ENCODE data around the gene SUSD2. TPM values are rescaled to one million over a fixed set of nuclear protein-coding genes. Genes with fewer than 3 reads are reported as not detected.
A peak's percentile ranks its signal among the peaks of the same experiment; 100 is the strongest.

Gene SUSD2
- total RNA-seq, 1 donor from 2014 or later, result 3.2 TPM

DNA sequence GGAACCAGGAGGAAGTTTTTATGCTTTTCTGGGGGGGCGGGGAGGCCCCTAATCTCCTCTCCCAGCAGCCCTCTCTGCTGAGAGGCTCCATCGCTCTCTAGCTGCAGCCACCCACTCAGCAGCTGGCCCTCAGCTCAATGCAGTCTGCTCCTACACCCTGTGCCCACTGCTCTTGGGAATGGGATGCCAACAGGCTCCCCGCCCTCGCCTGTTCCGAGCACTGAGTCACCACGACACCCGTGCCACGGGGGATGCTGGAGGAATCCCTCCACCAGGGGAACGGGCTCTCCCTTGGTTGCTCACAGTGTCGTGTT is 23.5 kb upstream of the SUSD2 start:
- TF ChIP-seq, protein P1, sequence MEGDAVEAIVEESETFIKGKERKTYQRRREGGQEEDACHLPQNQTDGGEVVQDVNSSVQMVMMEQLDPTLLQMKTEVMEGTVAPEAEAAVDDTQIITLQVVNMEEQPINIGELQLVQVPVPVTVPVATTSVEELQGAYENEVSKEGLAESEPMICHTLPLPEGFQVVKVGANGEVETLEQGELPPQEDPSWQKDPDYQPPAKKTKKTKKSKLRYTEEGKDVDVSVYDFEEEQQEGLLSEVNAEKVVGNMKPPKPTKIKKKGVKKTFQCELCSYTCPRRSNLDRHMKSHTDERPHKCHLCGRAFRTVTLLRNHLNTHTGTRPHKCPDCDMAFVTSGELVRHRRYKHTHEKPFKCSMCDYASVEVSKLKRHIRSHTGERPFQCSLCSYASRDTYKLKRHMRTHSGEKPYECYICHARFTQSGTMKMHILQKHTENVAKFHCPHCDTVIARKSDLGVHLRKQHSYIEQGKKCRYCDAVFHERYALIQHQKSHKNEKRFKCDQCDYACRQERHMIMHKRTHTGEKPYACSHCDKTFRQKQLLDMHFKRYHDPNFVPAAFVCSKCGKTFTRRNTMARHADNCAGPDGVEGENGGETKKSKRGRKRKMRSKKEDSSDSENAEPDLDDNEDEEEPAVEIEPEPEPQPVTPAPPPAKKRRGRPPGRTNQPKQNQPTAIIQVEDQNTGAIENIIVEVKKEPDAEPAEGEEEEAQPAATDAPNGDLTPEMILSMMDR (IDR thresholded peaks at IDR 0.05; ENCODE audit: borderline replicate concordance), result no peak
- intact Hi-C loops (cut with micrococcal nuclease), result no loop called here
- H3K27ac ChIP-seq (replicated peaks), result peak overlapping the region; percentile 92
- H3K9me3 ChIP-seq (replicated peaks), result no peaks in the 10 kb centered on the region
- H3K36me3 ChIP-seq, result no peaks in the 10 kb centered on the region
- H3K4me3 ChIP-seq, result peak overlapping the region; percentile 89
- no peak for DNase-seq
- H3K27me3 ChIP-seq (ENCODE audit: low read depth), result no peaks in the 10 kb centered on the region
- peaks cover 86% of the 10 kb centered on the region for H3K4me1 ChIP-seq

DNA sequence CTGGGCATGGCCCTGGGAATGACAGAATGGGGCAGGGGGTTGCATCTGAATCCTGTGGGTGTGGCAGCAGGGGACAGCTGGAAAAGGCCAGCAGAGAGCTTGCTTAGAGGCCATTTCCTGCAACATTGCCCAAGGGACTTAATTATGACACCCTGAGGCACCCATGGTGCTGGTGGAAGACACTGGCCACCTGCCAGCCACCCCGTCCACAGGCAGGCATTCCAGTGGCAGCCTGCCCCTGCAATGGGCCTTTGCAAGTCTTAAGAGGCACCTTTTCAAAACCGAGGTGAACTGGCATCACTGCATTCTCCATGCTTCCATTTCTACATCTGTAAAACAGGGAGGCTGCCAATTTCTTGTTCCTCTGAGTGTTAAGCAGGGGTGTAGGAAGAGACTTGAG is 21.6 kb upstream of the SUSD2 start:
- Histone ChIP-seq H3K36me3 (peaks cover 8% of the 10 kb centered on the region), H3K27ac (replicated peaks) (peak overlapping the region; percentile 91), H3K4me1 (peaks cover 99% of the 10 kb centered on the region), H3K27me3 (ENCODE audit: low read depth) (no peaks in the 10 kb centered on the region), H3K9me3 (replicated peaks) (no peaks in the 10 kb centered on the region), H3K4me3 (no peak overlapping the region)
- TF ChIP-seq, protein P1 (IDR thresholded peaks at IDR 0.05; ENCODE audit: borderline replicate concordance), result no peak
- DNase-seq, result no peak
- intact Hi-C loops (cut with micrococcal nuclease), result no loop called here

DNA sequence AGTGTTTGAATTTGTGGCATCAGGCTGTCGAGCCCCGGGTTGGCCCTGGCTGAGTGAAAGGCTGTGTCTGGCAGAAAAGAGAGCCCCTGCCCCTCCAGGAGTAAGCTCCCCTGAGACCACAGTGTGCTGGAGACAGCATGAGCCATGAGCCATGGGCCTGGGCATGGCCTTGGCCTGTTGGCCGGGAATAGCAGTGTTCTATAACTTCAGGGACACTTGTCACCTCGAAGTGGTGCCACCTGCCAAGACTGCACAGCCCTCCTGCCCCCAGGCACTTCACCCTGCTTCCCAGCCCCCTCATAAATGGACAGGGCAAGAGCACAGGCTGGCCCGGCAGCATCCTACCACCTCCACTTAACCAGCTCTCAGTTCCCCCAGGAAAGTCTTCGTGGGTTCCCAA is 20.7 kb upstream of the SUSD2 start:
- H3K27ac ChIP-seq (replicated peaks), result peak overlapping the region; percentile 91
- H3K4me1 ChIP-seq, result peaks cover 99% of the 10 kb centered on the region
- H3K36me3 ChIP-seq, result peaks cover 17% of the 10 kb centered on the region

DNA sequence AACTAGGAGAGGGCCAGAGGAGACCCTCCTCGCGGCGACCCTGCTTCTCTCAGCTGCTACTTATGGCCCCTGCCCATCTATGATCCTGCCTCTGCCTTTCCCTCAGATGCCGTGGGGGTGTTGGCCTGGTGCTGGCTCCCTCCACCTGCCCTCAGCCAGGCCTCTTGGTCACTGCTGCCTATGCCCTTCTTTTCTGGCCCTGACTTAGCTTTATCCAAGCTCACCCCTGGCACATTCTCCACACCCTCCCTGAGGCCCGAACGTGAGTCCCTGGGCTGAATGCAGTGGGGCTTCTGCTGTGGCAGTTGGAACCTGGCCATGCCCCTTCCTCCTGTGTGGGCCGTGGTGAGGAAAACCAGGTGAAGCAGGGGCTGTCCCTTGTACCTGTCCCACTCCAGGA is 19.8 kb upstream of the SUSD2 start:
- intact Hi-C loops (cut with micrococcal nuclease), result no loop called here
- TF ChIP-seq, protein P1 (IDR thresholded peaks at IDR 0.05; ENCODE audit: borderline replicate concordance), result no peak
- H3K4me3 ChIP-seq, result no peak overlapping the region
- H3K4me1 ChIP-seq, result peaks cover 99% of the 10 kb centered on the region
- H3K36me3 ChIP-seq, result peaks cover 27% of the 10 kb centered on the region
- peak overlapping the region; percentile 91 for H3K27ac ChIP-seq (replicated peaks)
- DNase-seq, result no peak
- H3K27me3 ChIP-seq (ENCODE audit: low read depth), result no peaks in the 10 kb centered on the region
- H3K9me3 ChIP-seq (replicated peaks), result no peaks in the 10 kb centered on the region

More for the DNA sequence above, 20.7 kb upstream of the SUSD2 start:
- DNase-seq, result peak; percentile 59
- Histone ChIP-seq H3K27me3 (ENCODE audit: low read depth) (no peaks in the 10 kb centered on the region), H3K9me3 (replicated peaks) (no peaks in the 10 kb centered on the region), H3K4me3 (no peak overlapping the region)
- TF ChIP-seq, protein P1 (IDR thresholded peaks at IDR 0.05; ENCODE audit: borderline replicate concordance), result no peak
- intact Hi-C loops (cut with micrococcal nuclease), result no loop called here

DNA sequence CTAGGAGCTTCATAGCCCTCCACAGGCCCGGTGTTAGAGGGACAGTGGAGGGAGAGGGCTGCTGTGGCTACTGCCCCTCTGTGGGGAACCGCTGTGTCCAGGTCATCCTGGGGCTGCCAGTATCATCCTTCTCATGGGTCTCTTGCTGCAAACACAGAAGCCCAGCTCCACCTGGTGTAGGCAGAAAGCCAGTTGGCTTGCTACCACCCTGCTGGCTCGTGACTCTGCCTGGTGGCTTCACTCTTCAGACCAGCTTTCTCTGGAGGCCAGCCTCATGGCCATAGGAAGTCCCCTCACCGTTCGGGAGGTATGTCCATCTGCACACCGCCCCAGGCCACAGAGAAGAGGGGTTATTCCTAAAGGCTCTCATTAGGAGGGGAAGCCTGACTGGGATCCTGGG is 19.4 kb upstream of the SUSD2 start:
- H3K9me3 ChIP-seq (replicated peaks), result no peaks in the 10 kb centered on the region
- H3K4me3 ChIP-seq, result no peak overlapping the region
- peak; percentile 57 for DNase-seq
- peak overlapping the region; percentile 91 for H3K27ac ChIP-seq (replicated peaks)
- peaks cover 31% of the 10 kb centered on the region for H3K36me3 ChIP-seq
- intact Hi-C loops (cut with micrococcal nuclease), result no loop called here
- H3K4me1 ChIP-seq, result peaks cover 94% of the 10 kb centered on the region
- H3K27me3 ChIP-seq (ENCODE audit: low read depth), result no peaks in the 10 kb centered on the region
- TF ChIP-seq, protein P1 (IDR thresholded peaks at IDR 0.05; ENCODE audit: borderline replicate concordance), result no peak

DNA sequence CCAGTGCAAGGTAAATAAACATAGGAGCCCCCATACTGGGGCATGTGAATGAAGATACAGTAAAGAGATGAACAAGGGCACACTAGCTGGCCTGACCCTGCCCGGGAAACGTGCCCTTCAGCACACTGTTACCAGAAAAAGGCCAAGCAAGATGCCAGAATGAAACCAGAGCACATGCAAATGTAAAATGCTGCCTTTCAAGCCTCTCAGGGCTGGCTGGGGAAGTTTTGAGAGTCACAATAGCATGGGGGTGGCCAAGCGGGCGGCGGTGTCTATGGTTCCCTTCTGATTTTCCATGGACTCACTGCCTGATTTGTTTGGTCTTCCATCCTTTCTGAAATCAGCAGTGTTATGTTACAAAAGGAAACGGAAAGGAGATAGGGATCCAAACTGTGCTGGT is 18.9 kb upstream of the SUSD2 start:
- DNase-seq, result no peak
- Histone ChIP-seq H3K27ac (replicated peaks) (peak overlapping the region; percentile 91), H3K4me1 (peaks cover 89% of the 10 kb centered on the region), H3K36me3 (peaks cover 36% of the 10 kb centered on the region), H3K9me3 (replicated peaks) (no peaks in the 10 kb centered on the region), H3K27me3 (ENCODE audit: low read depth) (no peaks in the 10 kb centered on the region), H3K4me3 (no peak overlapping the region)
- TF ChIP-seq, protein P1 (IDR thresholded peaks at IDR 0.05; ENCODE audit: borderline replicate concordance), result no peak
- intact Hi-C loops (cut with micrococcal nuclease), result no loop called here
